Astrocyte of the cerebellum (primary cell): ENCODE data around the gene FOXJ3.
A peak's percentile ranks its signal among the peaks of the same experiment; 100 is the strongest.

Experiments used
- DNase-seq: peaks from one replicate; pipeline ENCODE4 v3.0.0-alpha.2; 2011; ENCODE audit warnings: low read depth
- H3K4me3 ChIP-seq: 2 replicates; pipeline ENCODE4 v1.5.1; 2011; ENCODE audit warnings: mild to moderate bottlenecking, low read depth, low read length, moderate library complexity
- CTCF ChIP-seq: IDR thresholded peaks from 2 replicates; pipeline ENCODE4 v1.5.1; 2012; ENCODE audit warnings: low read length, low read depth, moderate library complexity, mild to moderate bottlenecking; ENCODE audit errors: missing control alignments
- in situ Hi-C: cut with HindIII; loops from 2 replicates; pipeline ENCODE4 v1.10.0; 2017; ENCODE audit warnings: low sequenced_read_pairs

Gene FOXJ3

GRCh38 chr1:42231253-42231652 lies 103.8 kb downstream of the FOXJ3 start:
- TF ChIP-seq CTCF: no peak
- no peak overlapping the region for H3K4me3 ChIP-seq
- DNase-seq: no peak
- in situ Hi-C loops: no loop called here

DNA sequence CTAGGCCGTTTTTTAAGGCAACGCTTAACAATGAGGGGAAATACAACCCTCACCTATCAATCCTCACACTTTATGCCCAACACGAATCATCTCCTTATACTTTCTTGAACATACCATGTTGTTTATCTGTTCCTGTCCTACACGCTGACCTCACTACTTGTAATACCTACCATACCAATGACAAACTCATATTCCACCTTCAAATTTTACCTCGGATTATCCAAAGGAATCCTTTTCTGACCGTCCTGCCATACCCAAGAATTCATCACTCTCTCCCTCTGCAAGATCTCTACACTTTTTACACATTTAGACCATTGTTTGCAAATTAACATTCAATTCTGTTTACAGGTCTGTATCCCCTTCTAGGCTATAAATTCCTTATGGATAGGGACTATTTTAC lies 106.1 kb downstream of the FOXJ3 start:
- no peak for DNase-seq
- no peak overlapping the region for H3K4me3 ChIP-seq
- in situ Hi-C loops: loop anchor here (5.0 kb wide), 1 partner anchor 38 kb away; no protein-coding TSS in a partner anchor
- TF ChIP-seq CTCF: no peak

DNA sequence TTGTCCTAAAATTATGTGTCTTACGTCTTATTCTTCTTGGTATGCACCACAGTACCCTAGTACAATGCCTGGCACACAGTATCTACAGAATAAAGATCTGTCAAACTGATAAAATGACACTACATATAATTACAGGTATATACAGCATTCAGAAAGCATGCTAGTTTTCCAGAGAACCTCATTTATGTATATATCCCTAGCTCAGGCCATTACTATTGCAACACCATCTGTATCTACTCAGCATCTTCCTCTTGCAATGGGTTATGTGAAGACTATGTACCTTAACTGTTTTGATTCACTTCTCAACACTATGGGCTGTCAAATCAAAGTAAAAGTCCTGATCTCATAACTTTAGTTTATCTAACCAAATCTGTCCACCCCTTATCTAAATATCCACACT lies 112.0 kb downstream of the FOXJ3 start:
- TF ChIP-seq CTCF: no peak
- in situ Hi-C loops: no loop called here
- H3K4me3 ChIP-seq: no peak overlapping the region
- no peak for DNase-seq

GRCh38 chr1:42221952-42222606 lies 113.0 kb downstream of the FOXJ3 start:
- peak; percentile 28 for DNase-seq
- no peak for TF ChIP-seq CTCF

GRCh38 chr1:42221456-42221855 lies 113.6 kb downstream of the FOXJ3 start:
- in situ Hi-C loops: no loop called here
- TF ChIP-seq CTCF: no peak
- H3K4me3 ChIP-seq: no peak overlapping the region
- no peak for DNase-seq

More at GRCh38 chr1:42221952-42222606, 113.0 kb downstream of the FOXJ3 start:
- in situ Hi-C loops: no loop called here
- H3K4me3 ChIP-seq: no peak overlapping the region

DNA sequence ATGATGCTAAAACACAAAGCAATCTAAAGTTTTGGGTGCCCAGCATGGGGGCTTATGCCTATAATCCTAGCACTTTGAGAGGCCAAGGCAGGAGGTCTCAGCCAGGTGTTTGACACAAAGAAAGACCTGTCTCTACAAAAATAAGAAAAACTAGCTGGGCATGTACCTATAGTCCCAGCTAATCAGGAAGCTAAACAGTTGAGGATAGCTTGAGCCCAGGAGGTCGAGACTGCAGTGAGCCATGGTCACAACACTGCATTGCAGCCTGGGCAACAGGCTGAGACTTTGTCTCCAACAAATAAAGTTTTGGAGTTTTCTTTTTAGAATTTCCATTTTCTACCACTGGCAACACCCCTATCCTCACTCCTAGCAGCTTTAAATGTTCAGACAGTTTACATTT lies 115.4 kb downstream of the FOXJ3 start:
- H3K4me3 ChIP-seq: no peak overlapping the region
- in situ Hi-C loops: no loop called here
- DNase-seq: no peak
- TF ChIP-seq CTCF: no peak

DNA sequence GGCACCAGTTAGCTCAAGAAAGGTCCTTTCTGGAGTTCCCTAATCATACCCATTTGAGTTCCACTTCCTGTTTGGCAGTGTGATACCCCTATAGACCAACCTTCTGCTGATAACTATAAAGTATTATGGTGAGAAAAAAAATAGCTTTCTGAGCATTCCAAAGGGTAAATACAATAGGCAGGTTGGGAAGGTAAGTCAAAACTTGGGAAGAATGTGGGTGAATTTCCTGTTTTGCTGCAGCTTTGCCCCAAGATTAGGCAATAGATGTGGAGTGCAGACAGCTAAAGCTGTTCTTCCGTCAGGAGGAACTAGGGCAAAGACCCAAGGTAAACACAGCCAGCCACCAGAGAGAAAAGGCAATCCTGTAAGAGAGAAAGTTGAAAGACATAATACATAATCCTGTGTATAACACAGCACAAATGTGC lies 120.6 kb downstream of the FOXJ3 start:
- peak; percentile 44 for DNase-seq
- in situ Hi-C loops: no loop called here
- H3K4me3 ChIP-seq: no peak overlapping the region
- no peak for TF ChIP-seq CTCF
